ENCODE data around the gene TSSC4. TPM values are rescaled to one million over a fixed set of nuclear protein-coding genes. Genes with fewer than 3 reads are reported as not detected.

Gene TSSC4
- total RNA-seq, 1 donor from 2014 or later: 70.0 TPM

- Mint-ChIP-seq H3K4me3 (ENCODE audit: unreplicated experiment) (no peak overlapping the region), H3K9me3 (ENCODE audit: unreplicated experiment) (peaks cover 10% of the 10 kb centered on the region), H3K36me3 (ENCODE audit: low read depth, unreplicated experiment) (peaks cover 9% of the 10 kb centered on the region), H3K27ac (ENCODE audit: unreplicated experiment) (no peak overlapping the region), H3K4me1 (ENCODE audit: low read depth, unreplicated experiment) (peaks cover 8% of the 10 kb centered on the region), H3K27me3 (ENCODE audit: low read depth, unreplicated experiment) (peaks cover 27% of the 10 kb centered on the region)
- H3K4me2 ChIP-seq (ENCODE audit: low read length): no peak overlapping the region
- no peak overlapping the region for H3K4me3 ChIP-seq (ENCODE audit: insufficient read depth, low read depth, low read length)
- no peak overlapping the region for H3K9ac ChIP-seq (ENCODE audit: low read length)
- H3K27ac ChIP-seq (ENCODE audit: low read depth, low read length): no peak overlapping the region
- FAIRE-seq: no peak
- no peak for DNase-seq (ENCODE audit: low read depth)
- TF ChIP-seq, protein P1, sequence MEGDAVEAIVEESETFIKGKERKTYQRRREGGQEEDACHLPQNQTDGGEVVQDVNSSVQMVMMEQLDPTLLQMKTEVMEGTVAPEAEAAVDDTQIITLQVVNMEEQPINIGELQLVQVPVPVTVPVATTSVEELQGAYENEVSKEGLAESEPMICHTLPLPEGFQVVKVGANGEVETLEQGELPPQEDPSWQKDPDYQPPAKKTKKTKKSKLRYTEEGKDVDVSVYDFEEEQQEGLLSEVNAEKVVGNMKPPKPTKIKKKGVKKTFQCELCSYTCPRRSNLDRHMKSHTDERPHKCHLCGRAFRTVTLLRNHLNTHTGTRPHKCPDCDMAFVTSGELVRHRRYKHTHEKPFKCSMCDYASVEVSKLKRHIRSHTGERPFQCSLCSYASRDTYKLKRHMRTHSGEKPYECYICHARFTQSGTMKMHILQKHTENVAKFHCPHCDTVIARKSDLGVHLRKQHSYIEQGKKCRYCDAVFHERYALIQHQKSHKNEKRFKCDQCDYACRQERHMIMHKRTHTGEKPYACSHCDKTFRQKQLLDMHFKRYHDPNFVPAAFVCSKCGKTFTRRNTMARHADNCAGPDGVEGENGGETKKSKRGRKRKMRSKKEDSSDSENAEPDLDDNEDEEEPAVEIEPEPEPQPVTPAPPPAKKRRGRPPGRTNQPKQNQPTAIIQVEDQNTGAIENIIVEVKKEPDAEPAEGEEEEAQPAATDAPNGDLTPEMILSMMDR (IDR thresholded peaks at IDR 0.05; ENCODE audit: insufficient read depth, low read depth, low read length): no peak
- TF ChIP-seq EZH2 (IDR thresholded peaks at IDR 0.05; ENCODE audit: insufficient read depth, low read length): no peak
- H3K36me3 ChIP-seq (ENCODE audit: insufficient read depth, low read length): no peaks in the 10 kb centered on the region
- H3K27me3 ChIP-seq (ENCODE audit: insufficient read depth, low read length): no peaks in the 10 kb centered on the region
- no peaks in the 10 kb centered on the region for H3K79me2 ChIP-seq (ENCODE audit: insufficient read depth, low read length)
- H2AFZ ChIP-seq (ENCODE audit: low read depth, low read length): no peak overlapping the region
- no peaks in the 10 kb centered on the region for H3K4me1 ChIP-seq (ENCODE audit: insufficient read depth, low read length)
- H3K9me3 ChIP-seq (ENCODE audit: insufficient read depth, low read depth, low read length): no peaks in the 10 kb centered on the region
- H4K20me1 ChIP-seq (ENCODE audit: insufficient read depth, low read length): no peaks in the 10 kb centered on the region
These were observed 41.7 kb upstream of the TSSC4 start for GRCh38 chr11:2358754-2359442.

- no peaks in the 10 kb centered on the region for H3K27me3 ChIP-seq (ENCODE audit: insufficient read depth, low read length)
- Mint-ChIP-seq H3K9me3 (ENCODE audit: unreplicated experiment) (peaks cover 10% of the 10 kb centered on the region), H3K36me3 (ENCODE audit: low read depth, unreplicated experiment) (peaks cover 9% of the 10 kb centered on the region), H3K27ac (ENCODE audit: unreplicated experiment) (no peak overlapping the region), H3K4me3 (ENCODE audit: unreplicated experiment) (no peak overlapping the region), H3K4me1 (ENCODE audit: low read depth, unreplicated experiment) (peaks cover 8% of the 10 kb centered on the region), H3K27me3 (ENCODE audit: low read depth, unreplicated experiment) (peaks cover 25% of the 10 kb centered on the region)
- no peak overlapping the region for H3K27ac ChIP-seq (ENCODE audit: low read depth, low read length)
- no peak overlapping the region for H3K9ac ChIP-seq (ENCODE audit: low read length)
- no peaks in the 10 kb centered on the region for H3K36me3 ChIP-seq (ENCODE audit: insufficient read depth, low read length)
- DNase-seq (ENCODE audit: low read depth): no peak
- no peak overlapping the region for H2AFZ ChIP-seq (ENCODE audit: low read depth, low read length)
- H3K4me2 ChIP-seq (ENCODE audit: low read length): no peak overlapping the region
- H3K9me3 ChIP-seq (ENCODE audit: insufficient read depth, low read depth, low read length): no peaks in the 10 kb centered on the region
- no peak for FAIRE-seq
- H4K20me1 ChIP-seq (ENCODE audit: insufficient read depth, low read length): no peaks in the 10 kb centered on the region
- H3K4me1 ChIP-seq (ENCODE audit: insufficient read depth, low read length): no peaks in the 10 kb centered on the region
- no peak overlapping the region for H3K4me3 ChIP-seq (ENCODE audit: insufficient read depth, low read depth, low read length)
- TF ChIP-seq, protein P1 (IDR thresholded peaks at IDR 0.05; ENCODE audit: insufficient read depth, low read depth, low read length): no peak
- no peak for TF ChIP-seq EZH2 (IDR thresholded peaks at IDR 0.05; ENCODE audit: insufficient read depth, low read length)
- no peaks in the 10 kb centered on the region for H3K79me2 ChIP-seq (ENCODE audit: insufficient read depth, low read length)
These were observed 41.0 kb upstream of the TSSC4 start for GRCh38 chr11:2359557-2359956.

- H3K9me3 Mint-ChIP-seq (ENCODE audit: unreplicated experiment): peaks cover 8% of the 10 kb centered on the region
- no peaks in the 10 kb centered on the region for H3K27me3 ChIP-seq (ENCODE audit: insufficient read depth, low read length)
- H2AFZ ChIP-seq (ENCODE audit: low read depth, low read length): no peak overlapping the region
- H3K79me2 ChIP-seq (ENCODE audit: insufficient read depth, low read length): no peaks in the 10 kb centered on the region
- no peaks in the 10 kb centered on the region for H3K4me1 ChIP-seq (ENCODE audit: insufficient read depth, low read length)
- TF ChIP-seq EZH2 (IDR thresholded peaks at IDR 0.05; ENCODE audit: insufficient read depth, low read length): no peak
- TF ChIP-seq, protein P1 (IDR thresholded peaks at IDR 0.05; ENCODE audit: insufficient read depth, low read depth, low read length): no peak
- H3K27ac Mint-ChIP-seq (ENCODE audit: unreplicated experiment): no peak overlapping the region
- DNase-seq (ENCODE audit: low read depth): no peak
- H3K4me1 Mint-ChIP-seq (ENCODE audit: low read depth, unreplicated experiment): peaks cover 5% of the 10 kb centered on the region
- H3K9ac ChIP-seq (ENCODE audit: low read length): no peak overlapping the region
- H3K36me3 Mint-ChIP-seq (ENCODE audit: low read depth, unreplicated experiment): peaks cover 15% of the 10 kb centered on the region
- no peak overlapping the region for H3K4me2 ChIP-seq (ENCODE audit: low read length)
- no peaks in the 10 kb centered on the region for H3K9me3 ChIP-seq (ENCODE audit: insufficient read depth, low read depth, low read length)
- no peaks in the 10 kb centered on the region for H4K20me1 ChIP-seq (ENCODE audit: insufficient read depth, low read length)
- H3K4me3 Mint-ChIP-seq (ENCODE audit: unreplicated experiment): no peak overlapping the region
- H3K27me3 Mint-ChIP-seq (ENCODE audit: low read depth, unreplicated experiment): peaks cover 26% of the 10 kb centered on the region
- no peak overlapping the region for H3K4me3 ChIP-seq (ENCODE audit: insufficient read depth, low read depth, low read length)
- no peak for FAIRE-seq
- no peak overlapping the region for H3K27ac ChIP-seq (ENCODE audit: low read depth, low read length)
- H3K36me3 ChIP-seq (ENCODE audit: insufficient read depth, low read length): no peaks in the 10 kb centered on the region
These were observed 40.4 kb upstream of the TSSC4 start for GRCh38 chr11:2360081-2360642.
